DOHH2 (cell line): ENCODE measurements around the gene CKM.

ENCODE experiments used
- H3F3A ChIP-seq: fragments of 200-600 bp; sonication (generic), shearing (Covaris generic); 2 replicates; pipeline ENCODE4 v1.6.0; 2016; ENCODE audit warnings: antibody characterized with exemption, mild to moderate bottlenecking; ENCODE audit not compliant: control insufficient read depth, insufficient read depth
- H3K27ac ChIP-seq: fragments of 200-600 bp; sonication (generic); 2 replicates; pipeline ENCODE4 v1.5.1; 2014; ENCODE audit warnings: low read depth, mild to moderate bottlenecking, low read length, moderate library complexity
- H3K27me3 ChIP-seq: fragments of 200-600 bp; sonication (generic); 2 replicates; pipeline ENCODE4 v1.6.1; 2014; ENCODE audit warnings: mild to moderate bottlenecking, low read length, mixed read lengths; ENCODE audit not compliant: control insufficient read depth
- H3K36me3 ChIP-seq: fragments of 200-600 bp; sonication (generic); 2 replicates; pipeline ENCODE4 v1.6.1; 2014; ENCODE audit warnings: mild to moderate bottlenecking, low read length, moderate library complexity, mixed read lengths; ENCODE audit not compliant: control insufficient read depth
- H3K4me1 ChIP-seq: fragments of 200-600 bp; sonication (generic); 2 replicates; pipeline ENCODE4 v1.6.1; 2014; ENCODE audit warnings: mild to moderate bottlenecking, low read length, mixed read lengths; ENCODE audit not compliant: control insufficient read depth
- H3K4me2 ChIP-seq: fragments of 200-600 bp; sonication (generic); 2 replicates; pipeline ENCODE4 v1.6.0; 2014; ENCODE audit warnings: mild to moderate bottlenecking, low read length, moderate library complexity
- H3K4me3 ChIP-seq: fragments of 200-600 bp; sonication (generic); 2 replicates; pipeline ENCODE4 v1.5.1; 2014; ENCODE audit warnings: mild to moderate bottlenecking, low read length, mixed read lengths
- H3K79me2 ChIP-seq: fragments of 200-600 bp; sonication (generic); 2 replicates; pipeline ENCODE4 v1.6.1; 2014; ENCODE audit warnings: mild to moderate bottlenecking, low read length, mixed read lengths; ENCODE audit not compliant: control insufficient read depth
- H3K9me2 ChIP-seq: fragments of 200-600 bp; sonication (generic); replicated peaks from 2 replicates; pipeline ENCODE4 v1.6.1; 2014; ENCODE audit warnings: mild to moderate bottlenecking, low read length, mixed read lengths; ENCODE audit not compliant: control insufficient read depth
- H3K9me3 ChIP-seq: fragments of 200-600 bp; sonication (generic); 2 replicates; pipeline ENCODE4 v1.6.1; 2014; ENCODE audit warnings: antibody characterized with exemption, low read length, mixed read lengths; ENCODE audit not compliant: control insufficient read depth, insufficient read depth
- H4K20me1 ChIP-seq: fragments of 200-600 bp; sonication (generic); 2 replicates; pipeline ENCODE4 v1.6.0; 2014; ENCODE audit warnings: low read depth, mild to moderate bottlenecking, antibody characterized with exemption, low read length, moderate library complexity; ENCODE audit not compliant: control insufficient read depth, insufficient read depth
- CTCF ChIP-seq: fragments of 200-600 bp; sonication (generic); IDR thresholded peaks from one replicate; pipeline ENCODE4 v1.5.1; 2014; ENCODE audit warnings: antibody characterized with exemption, mild to moderate bottlenecking, low read depth, low read length; ENCODE audit not compliant: poor library complexity, severe bottlenecking
- EZH2phosphoT487 ChIP-seq: fragments of 200-600 bp; sonication (generic); IDR thresholded peaks from 2 replicates; pipeline ENCODE4 v1.6.1; 2017; ENCODE audit warnings: borderline replicate concordance, mild to moderate bottlenecking, antibody characterized with exemption, low read length, moderate library complexity, mixed read lengths

CKM gene

GRCh38 chr19:45344621-45345505 is 22.2 kb upstream of the CKM start:
- Histone ChIP-seq H3F3A (no peaks in the 10 kb centered on the region), H3K27me3 (no peaks in the 10 kb centered on the region), H3K9me2 (no peaks in the 10 kb centered on the region), H3K27ac (no peak overlapping the region), H3K36me3 (no peaks in the 10 kb centered on the region), H3K4me2 (no peak overlapping the region), H3K79me2 (no peaks in the 10 kb centered on the region), H3K4me3 (no peak overlapping the region), H3K4me1 (peaks cover 6% of the 10 kb centered on the region), H4K20me1 (no peaks in the 10 kb centered on the region), H3K9me3 (no peaks in the 10 kb centered on the region)
- TF ChIP-seq EZH2phosphoT487 (no peak), CTCF (no peak)

- no peaks in the 10 kb centered on the region for H3K36me3 ChIP-seq
- no peak overlapping the region for H3K4me3 ChIP-seq
- no peak overlapping the region for H3K4me2 ChIP-seq
- no peak for TF ChIP-seq EZH2phosphoT487
- no peak for TF ChIP-seq CTCF
- H3K4me1 ChIP-seq = peaks cover 8% of the 10 kb centered on the region
- H4K20me1 ChIP-seq = no peaks in the 10 kb centered on the region
- H3K27ac ChIP-seq = no peak overlapping the region
- no peaks in the 10 kb centered on the region for H3K27me3 ChIP-seq
- no peaks in the 10 kb centered on the region for H3K9me3 ChIP-seq
- no peaks in the 10 kb centered on the region for H3K79me2 ChIP-seq
- no peaks in the 10 kb centered on the region for H3K9me2 ChIP-seq
- no peaks in the 10 kb centered on the region for H3F3A ChIP-seq
These were observed 20.2 kb upstream of the CKM start for GRCh38 chr19:45342911-45343310.

- Histone ChIP-seq H3K4me1 (peaks cover 8% of the 10 kb centered on the region), H3K27me3 (peaks cover 4% of the 10 kb centered on the region; the same call in 1 of the 2 replicates), H3K36me3 (no peaks in the 10 kb centered on the region), H3K9me3 (no peaks in the 10 kb centered on the region), H4K20me1 (no peaks in the 10 kb centered on the region), H3K79me2 (no peaks in the 10 kb centered on the region), H3K4me3 (peak overlapping the region; percentile 17; the same call in 1 of the 2 replicates), H3K4me2 (peak overlapping the region; percentile 50), H3K9me2 (no peaks in the 10 kb centered on the region), H3F3A (no peaks in the 10 kb centered on the region; the same call in 1 of the 2 replicates), H3K27ac (no peak overlapping the region)
- TF ChIP-seq CTCF (no peak), EZH2phosphoT487 (no peak)
These were observed 18.3 kb upstream of the CKM start for GRCh38 chr19:45340899-45341453.
